Liver (tissue), 9 donors: ENCODE data around the gene THSD7B. TPM values are rescaled to one million over a fixed set of nuclear protein-coding genes. Genes with fewer than 3 reads are reported as not detected.
A peak's percentile ranks its signal among the peaks of the same experiment; 100 is the strongest.

ENCODE experiments used
- DNase-seq: peaks from one replicate; pipeline ENCODE4 v3.0.0-alpha.2; 2017; ENCODE audit warnings: low spot score
- H3K27ac ChIP-seq, 2 donors: one replicate each; pipeline ENCODE4 v1.7.0; 2013; ENCODE audit warnings: inconsistent platforms in 2 of 2, low read length in 2 of 2, control low read depth in 1 of 2, low read depth in 1 of 2, mild to moderate bottlenecking in 1 of 2
- H3K27me3 ChIP-seq, 4 donors: one replicate each; pipeline versions ENCODE4 v1.6.1 to v1.7.0; 2013; ENCODE audit warnings: low read length in 3 of 4, inconsistent platforms in 1 of 4, mild to moderate bottlenecking in 1 of 4, moderate library complexity in 1 of 4; ENCODE audit not compliant: control insufficient read depth in 4 of 4, insufficient read depth in 4 of 4
- H3K36me3 ChIP-seq, 4 donors: one replicate each; pipeline versions ENCODE4 v1.6.1 to v1.7.0; 2013; ENCODE audit warnings: low read length in 3 of 4, mild to moderate bottlenecking in 3 of 4, low read depth in 1 of 4, moderate library complexity in 1 of 4; ENCODE audit not compliant: control insufficient read depth in 4 of 4, insufficient read depth in 3 of 4
- H3K4me1 ChIP-seq, 4 donors: one replicate each; pipeline versions ENCODE4 v1.6.1 to v1.7.0; 2013; ENCODE audit warnings: low read length in 3 of 4, mild to moderate bottlenecking in 3 of 4, moderate library complexity in 1 of 4; ENCODE audit not compliant: control insufficient read depth in 4 of 4, insufficient read depth in 4 of 4
- H3K4me3 ChIP-seq, 3 donors: one replicate each; pipeline versions ENCODE4 v1.6.1 to v1.7.0; 2013; ENCODE audit warnings: low read length in 3 of 3, control low read depth in 1 of 3, low read depth in 1 of 3, mild to moderate bottlenecking in 1 of 3
- H3K9ac ChIP-seq, 2 donors: one replicate each; pipeline ENCODE4 v1.7.0; 2013; ENCODE audit warnings: low read length in 2 of 2, mild to moderate bottlenecking in 2 of 2, moderate library complexity in 2 of 2, control low read depth in 1 of 2, low read depth in 1 of 2
- H3K9me3 ChIP-seq, 4 donors: one replicate each; pipeline versions ENCODE4 v1.6.1 to v1.7.0; 2013; ENCODE audit warnings: low read length in 3 of 4; ENCODE audit not compliant: control insufficient read depth in 4 of 4
- EGR1 ChIP-seq, 2 donors: IDR thresholded peaks; 2 replicates each; pipeline ENCODE4 v1.6.1; 2016 to 2018; ENCODE audit warnings: antibody characterized with exemption in 2 of 2, low read depth in 2 of 2
- FOXA1 ChIP-seq: IDR thresholded peaks from 2 replicates; pipeline ENCODE4 v1.6.1; 2016; ENCODE audit warnings: antibody characterized with exemption
- FOXA2 ChIP-seq: IDR thresholded peaks from 2 replicates; pipeline ENCODE4 v1.6.1; 2016; ENCODE audit warnings: antibody characterized with exemption
- GABPA ChIP-seq, 2 donors: IDR thresholded peaks in 1 of 2; conservative IDR thresholded peaks in 1 of 2; 2 replicates each; pipeline ENCODE4 v1.6.1; 2016; ENCODE audit warnings: antibody characterized with exemption in 2 of 2, mild to moderate bottlenecking in 1 of 2, moderate library complexity in 1 of 2
- HNF4A ChIP-seq, 2 donors: conservative IDR thresholded peaks; 2 replicates each; pipeline ENCODE4 v1.6.1; 2016; ENCODE audit warnings: antibody characterized with exemption in 2 of 2, mild to moderate bottlenecking in 2 of 2
- HNF4G ChIP-seq: IDR thresholded peaks from 2 replicates; pipeline ENCODE4 v1.6.1; 2016; ENCODE audit warnings: antibody characterized with exemption
- RAD21 ChIP-seq, 2 donors: IDR thresholded peaks; 2 replicates each; pipeline ENCODE4 v1.6.1; 2016; ENCODE audit warnings: antibody characterized with exemption in 2 of 2, mild to moderate bottlenecking in 2 of 2
- RXRA ChIP-seq, 2 donors: IDR thresholded peaks; 2 replicates each; pipeline ENCODE4 v1.6.1; 2017 to 2018; ENCODE audit warnings: antibody characterized with exemption in 2 of 2, mild to moderate bottlenecking in 1 of 2
- SP1 ChIP-seq: IDR thresholded peaks from 2 replicates; pipeline ENCODE4 v1.6.1; 2018; ENCODE audit warnings: antibody characterized with exemption, mild to moderate bottlenecking
- TAF1 ChIP-seq: conservative IDR thresholded peaks from 2 replicates; pipeline ENCODE4 v1.6.1; 2016; ENCODE audit warnings: antibody characterized with exemption, mild to moderate bottlenecking
- YY1 ChIP-seq: IDR thresholded peaks from 2 replicates; pipeline ENCODE4 v1.6.1; 2016; ENCODE audit warnings: antibody characterized with exemption, mild to moderate bottlenecking
- whole genome bisulfite sequencing: extraction: QIAGEN DNeasy Blood & Tissue Kit; methylation state at CpG from one replicate; pipeline ENCODE4 v1.1.7; 2013; 5-methylcytosine and 5-hydroxymethylcytosine counted together
- polyA plus RNA-seq, 2 donors: library from polyadenylated mRNA; stranded (reverse) in 1 of 2; unstranded in 1 of 2; fragments of 200-250 nt in 1 of 2; fragments of >200 nt in 1 of 2; fragmentation: Nextera tagmentation in 1 of 2; extraction: Ambion mirVana in 1 of 2; gene quantifications; one replicate each; pipeline versions ENCODE4 v1.2.1 to v1.2.3, GENCODE V29; 2013 to 2015
- total RNA-seq, 2 donors: library from RNA; depleted of rRNA; stranded (reverse); fragments of >200 nt; gene quantifications; one replicate each; pipeline ENCODE4 v1.2.3, GENCODE V29; 2014
- TF ChIP-seq, protein P1 (sequence below): IDR thresholded peaks from 2 replicates; pipeline ENCODE4 v1.6.1; 2016; ENCODE audit warnings: antibody characterized with exemption
- TF ChIP-seq, protein P2 (sequence below): IDR thresholded peaks from 2 replicates; pipeline ENCODE4 v1.6.1; 2016; ENCODE audit warnings: antibody characterized with exemption
- TF ChIP-seq, protein P3 (sequence below): IDR thresholded peaks from 2 replicates; pipeline ENCODE4 v1.6.1; 2016; ENCODE audit warnings: antibody characterized with exemption, mild to moderate bottlenecking
- TF ChIP-seq, protein P4 (sequence below): IDR thresholded peaks from 2 replicates; pipeline ENCODE4 v1.6.1; 2016; ENCODE audit warnings: antibody characterized with exemption
- TF ChIP-seq, protein P5 (sequence below): fragments of 150-350 bp; IDR thresholded peaks from 2 replicates; pipeline ENCODE4 v1.5.1; 2017; ENCODE audit warnings: improper control_type of control experiment, low read depth, low read length; ENCODE audit not compliant: missing input control
- donor health status: healthy.
- donor health status: healthy.
- donor health status: healthy.
- donor health status: healthy.
- donor health status: healthy.

The THSD7B gene
- total and polyA plus RNA-seq, 4 donors: 0.01 to 0.75 (median 0.42) TPM; not detected in 1

DNA sequence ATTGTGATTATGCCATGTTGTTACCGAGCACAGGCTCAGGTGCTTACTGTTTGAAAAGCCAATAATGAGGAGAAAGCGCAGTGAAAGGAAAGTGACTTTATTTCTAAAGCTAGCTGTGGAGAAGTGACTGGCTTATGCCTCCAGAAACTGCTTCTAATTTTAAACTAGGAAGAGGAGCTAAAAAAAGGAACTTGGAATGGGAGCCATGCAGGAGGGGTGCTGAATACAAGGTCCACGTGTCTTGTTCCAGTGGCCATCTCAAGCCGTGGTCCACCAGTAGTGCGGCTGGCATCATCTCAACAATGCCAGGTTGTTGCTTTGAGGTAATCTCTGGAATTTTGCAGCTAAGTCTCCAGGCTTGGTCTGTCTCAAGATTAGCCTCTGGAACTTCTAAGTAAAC lies 282.0 kb downstream of the THSD7B start:
- H3K4me3 ChIP-seq: no peak overlapping the region
- peaks cover 0 to 5% (median 3%) of the 10 kb centered on the region in 4 donors for H3K4me1 ChIP-seq
- no peak overlapping the region for H3K27ac ChIP-seq
- H3K36me3 ChIP-seq: no peaks in the 10 kb centered on the region
- TF ChIP-seq, protein P1, sequence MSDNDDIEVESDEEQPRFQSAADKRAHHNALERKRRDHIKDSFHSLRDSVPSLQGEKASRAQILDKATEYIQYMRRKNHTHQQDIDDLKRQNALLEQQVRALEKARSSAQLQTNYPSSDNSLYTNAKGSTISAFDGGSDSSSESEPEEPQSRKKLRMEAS: no peak
- TF ChIP-seq, protein P2, sequence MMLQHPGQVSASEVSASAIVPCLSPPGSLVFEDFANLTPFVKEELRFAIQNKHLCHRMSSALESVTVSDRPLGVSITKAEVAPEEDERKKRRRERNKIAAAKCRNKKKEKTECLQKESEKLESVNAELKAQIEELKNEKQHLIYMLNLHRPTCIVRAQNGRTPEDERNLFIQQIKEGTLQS: no peak
- TF ChIP-seq HNF4A (conservative IDR thresholded peaks at IDR 0.05) (no peak), RAD21 (IDR thresholded peaks at IDR 0.05) (no peak), FOXA1 (no peak), EGR1 (IDR thresholded peaks at IDR 0.05; ENCODE audit: low read depth in 2 of 2) (no peak), YY1 (no peak), SP1 (no peak), FOXA2 (no peak), GABPA (IDR thresholded peaks at IDR 0.05 in 1 of 2, conservative IDR thresholded peaks at IDR 0.05 in 1 of 2) (no peak), TAF1 (no peak), HNF4G (no peak), RXRA (IDR thresholded peaks at IDR 0.05) (no peak)
- TF ChIP-seq, protein P3, sequence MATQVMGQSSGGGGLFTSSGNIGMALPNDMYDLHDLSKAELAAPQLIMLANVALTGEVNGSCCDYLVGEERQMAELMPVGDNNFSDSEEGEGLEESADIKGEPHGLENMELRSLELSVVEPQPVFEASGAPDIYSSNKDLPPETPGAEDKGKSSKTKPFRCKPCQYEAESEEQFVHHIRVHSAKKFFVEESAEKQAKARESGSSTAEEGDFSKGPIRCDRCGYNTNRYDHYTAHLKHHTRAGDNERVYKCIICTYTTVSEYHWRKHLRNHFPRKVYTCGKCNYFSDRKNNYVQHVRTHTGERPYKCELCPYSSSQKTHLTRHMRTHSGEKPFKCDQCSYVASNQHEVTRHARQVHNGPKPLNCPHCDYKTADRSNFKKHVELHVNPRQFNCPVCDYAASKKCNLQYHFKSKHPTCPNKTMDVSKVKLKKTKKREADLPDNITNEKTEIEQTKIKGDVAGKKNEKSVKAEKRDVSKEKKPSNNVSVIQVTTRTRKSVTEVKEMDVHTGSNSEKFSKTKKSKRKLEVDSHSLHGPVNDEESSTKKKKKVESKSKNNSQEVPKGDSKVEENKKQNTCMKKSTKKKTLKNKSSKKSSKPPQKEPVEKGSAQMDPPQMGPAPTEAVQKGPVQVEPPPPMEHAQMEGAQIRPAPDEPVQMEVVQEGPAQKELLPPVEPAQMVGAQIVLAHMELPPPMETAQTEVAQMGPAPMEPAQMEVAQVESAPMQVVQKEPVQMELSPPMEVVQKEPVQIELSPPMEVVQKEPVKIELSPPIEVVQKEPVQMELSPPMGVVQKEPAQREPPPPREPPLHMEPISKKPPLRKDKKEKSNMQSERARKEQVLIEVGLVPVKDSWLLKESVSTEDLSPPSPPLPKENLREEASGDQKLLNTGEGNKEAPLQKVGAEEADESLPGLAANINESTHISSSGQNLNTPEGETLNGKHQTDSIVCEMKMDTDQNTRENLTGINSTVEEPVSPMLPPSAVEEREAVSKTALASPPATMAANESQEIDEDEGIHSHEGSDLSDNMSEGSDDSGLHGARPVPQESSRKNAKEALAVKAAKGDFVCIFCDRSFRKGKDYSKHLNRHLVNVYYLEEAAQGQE: no peak
- TF ChIP-seq, protein P4, sequence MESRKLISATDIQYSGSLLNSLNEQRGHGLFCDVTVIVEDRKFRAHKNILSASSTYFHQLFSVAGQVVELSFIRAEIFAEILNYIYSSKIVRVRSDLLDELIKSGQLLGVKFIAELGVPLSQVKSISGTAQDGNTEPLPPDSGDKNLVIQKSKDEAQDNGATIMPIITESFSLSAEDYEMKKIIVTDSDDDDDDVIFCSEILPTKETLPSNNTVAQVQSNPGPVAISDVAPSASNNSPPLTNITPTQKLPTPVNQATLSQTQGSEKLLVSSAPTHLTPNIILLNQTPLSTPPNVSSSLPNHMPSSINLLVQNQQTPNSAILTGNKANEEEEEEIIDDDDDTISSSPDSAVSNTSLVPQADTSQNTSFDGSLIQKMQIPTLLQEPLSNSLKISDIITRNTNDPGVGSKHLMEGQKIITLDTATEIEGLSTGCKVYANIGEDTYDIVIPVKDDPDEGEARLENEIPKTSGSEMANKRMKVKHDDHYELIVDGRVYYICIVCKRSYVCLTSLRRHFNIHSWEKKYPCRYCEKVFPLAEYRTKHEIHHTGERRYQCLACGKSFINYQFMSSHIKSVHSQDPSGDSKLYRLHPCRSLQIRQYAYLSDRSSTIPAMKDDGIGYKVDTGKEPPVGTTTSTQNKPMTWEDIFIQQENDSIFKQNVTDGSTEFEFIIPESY: no peak
- TF ChIP-seq, protein P5, sequence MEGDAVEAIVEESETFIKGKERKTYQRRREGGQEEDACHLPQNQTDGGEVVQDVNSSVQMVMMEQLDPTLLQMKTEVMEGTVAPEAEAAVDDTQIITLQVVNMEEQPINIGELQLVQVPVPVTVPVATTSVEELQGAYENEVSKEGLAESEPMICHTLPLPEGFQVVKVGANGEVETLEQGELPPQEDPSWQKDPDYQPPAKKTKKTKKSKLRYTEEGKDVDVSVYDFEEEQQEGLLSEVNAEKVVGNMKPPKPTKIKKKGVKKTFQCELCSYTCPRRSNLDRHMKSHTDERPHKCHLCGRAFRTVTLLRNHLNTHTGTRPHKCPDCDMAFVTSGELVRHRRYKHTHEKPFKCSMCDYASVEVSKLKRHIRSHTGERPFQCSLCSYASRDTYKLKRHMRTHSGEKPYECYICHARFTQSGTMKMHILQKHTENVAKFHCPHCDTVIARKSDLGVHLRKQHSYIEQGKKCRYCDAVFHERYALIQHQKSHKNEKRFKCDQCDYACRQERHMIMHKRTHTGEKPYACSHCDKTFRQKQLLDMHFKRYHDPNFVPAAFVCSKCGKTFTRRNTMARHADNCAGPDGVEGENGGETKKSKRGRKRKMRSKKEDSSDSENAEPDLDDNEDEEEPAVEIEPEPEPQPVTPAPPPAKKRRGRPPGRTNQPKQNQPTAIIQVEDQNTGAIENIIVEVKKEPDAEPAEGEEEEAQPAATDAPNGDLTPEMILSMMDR: no peak
- no peak overlapping the region for H3K9ac ChIP-seq
- DNase-seq: no peak
- H3K9me3 ChIP-seq: no peaks in the 10 kb centered on the region
- WGBS: 82% methylated on average over 5 of the region's 5 CpGs
- no peaks in the 10 kb centered on the region for H3K27me3 ChIP-seq

DNA sequence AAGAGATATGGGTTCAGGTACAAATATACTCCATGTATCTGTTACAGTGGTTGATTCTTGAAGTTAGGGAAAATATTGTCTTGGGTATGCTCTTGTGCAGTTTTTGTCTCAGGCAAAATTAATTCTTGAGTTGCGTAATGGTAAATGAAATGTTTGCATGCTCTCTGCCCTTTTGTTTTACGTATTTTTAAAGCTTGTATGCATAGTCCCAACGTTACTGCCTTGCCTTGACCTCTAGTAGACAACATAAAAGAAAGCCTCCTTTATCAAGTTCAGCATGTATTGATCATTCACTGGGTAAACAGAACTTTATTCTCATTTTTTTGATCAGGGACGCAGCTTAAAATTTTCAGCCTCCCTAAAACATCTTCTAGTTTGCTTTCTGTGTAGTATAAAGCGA lies 283.1 kb downstream of the THSD7B start:
- WGBS: 33% methylated on average over 5 of the region's 5 CpGs
- TF ChIP-seq, protein P4: no peak
- no peak for TF ChIP-seq TAF1
- TF ChIP-seq FOXA1: no peak
- peak in 1 of 2 donors; percentile 11 for TF ChIP-seq HNF4A (conservative IDR thresholded peaks at IDR 0.05)
- no peak overlapping the region for H3K27ac ChIP-seq
- H3K9me3 ChIP-seq: no peaks in the 10 kb centered on the region
- DNase-seq: no peak
- no peak overlapping the region for H3K9ac ChIP-seq
- no peaks in the 10 kb centered on the region for H3K27me3 ChIP-seq
- H3K4me3 ChIP-seq: no peak overlapping the region
- peaks cover 0 to 5% (median 3%) of the 10 kb centered on the region in 4 donors for H3K4me1 ChIP-seq
- H3K36me3 ChIP-seq: no peaks in the 10 kb centered on the region
